GM10847 (cell line): Measurements from ENCODE around the gene ZNF536.

Experiments
- POLR2A ChIP-seq: IDR thresholded peaks from 2 replicates; pipeline ENCODE4 v1.6.1; 2011; ENCODE audit not compliant: insufficient read length; ENCODE audit errors: extremely low read depth

Gene ZNF536

DNA sequence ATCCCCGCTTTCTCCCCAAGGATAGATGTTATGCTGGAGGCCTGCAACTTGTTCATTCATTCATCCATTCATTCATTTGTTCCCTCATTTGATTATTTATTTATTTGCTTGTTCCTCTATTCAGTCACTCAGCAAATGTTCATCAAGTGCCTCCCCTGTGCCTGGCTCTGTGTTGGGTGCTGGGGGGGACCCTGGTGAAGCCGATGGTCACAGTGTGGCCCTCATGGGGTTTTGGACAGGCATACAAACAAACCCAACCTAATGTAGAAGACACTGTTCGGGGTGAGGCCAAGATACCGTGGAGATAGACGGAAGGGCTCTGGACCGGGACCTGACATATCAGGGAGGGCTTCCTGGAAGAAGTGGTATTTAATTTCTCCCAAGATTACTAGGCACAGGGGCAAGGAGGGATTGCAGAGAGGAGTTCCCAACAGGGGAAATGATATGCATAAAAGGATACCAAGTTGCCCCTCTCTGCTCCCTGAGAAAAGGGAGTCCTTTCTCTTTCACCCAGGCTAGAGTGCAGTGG lies 58.1 kb downstream of the ZNF536 start:
- TF ChIP-seq POLR2A = no peak

DNA sequence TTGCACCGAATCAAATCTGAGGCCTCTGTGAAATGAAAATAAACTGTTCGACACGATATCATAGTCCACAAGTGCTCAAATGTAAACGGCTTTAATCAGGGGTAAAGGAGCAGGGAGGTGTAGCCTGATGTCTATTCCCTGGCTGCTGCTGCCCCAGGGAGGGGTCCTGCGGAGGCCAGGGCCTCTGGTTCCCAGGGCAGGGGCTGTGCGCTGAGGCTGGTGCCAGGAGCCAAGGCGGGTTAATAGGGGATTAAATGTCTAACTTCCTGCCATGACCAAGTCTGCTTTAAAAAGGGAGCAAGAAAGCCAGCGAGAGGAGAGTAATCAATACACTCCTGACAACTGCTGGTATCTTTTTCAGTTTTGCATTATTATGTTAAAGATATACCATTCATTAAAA lies 59.4 kb downstream of the ZNF536 start:
- no peak for TF ChIP-seq POLR2A

DNA sequence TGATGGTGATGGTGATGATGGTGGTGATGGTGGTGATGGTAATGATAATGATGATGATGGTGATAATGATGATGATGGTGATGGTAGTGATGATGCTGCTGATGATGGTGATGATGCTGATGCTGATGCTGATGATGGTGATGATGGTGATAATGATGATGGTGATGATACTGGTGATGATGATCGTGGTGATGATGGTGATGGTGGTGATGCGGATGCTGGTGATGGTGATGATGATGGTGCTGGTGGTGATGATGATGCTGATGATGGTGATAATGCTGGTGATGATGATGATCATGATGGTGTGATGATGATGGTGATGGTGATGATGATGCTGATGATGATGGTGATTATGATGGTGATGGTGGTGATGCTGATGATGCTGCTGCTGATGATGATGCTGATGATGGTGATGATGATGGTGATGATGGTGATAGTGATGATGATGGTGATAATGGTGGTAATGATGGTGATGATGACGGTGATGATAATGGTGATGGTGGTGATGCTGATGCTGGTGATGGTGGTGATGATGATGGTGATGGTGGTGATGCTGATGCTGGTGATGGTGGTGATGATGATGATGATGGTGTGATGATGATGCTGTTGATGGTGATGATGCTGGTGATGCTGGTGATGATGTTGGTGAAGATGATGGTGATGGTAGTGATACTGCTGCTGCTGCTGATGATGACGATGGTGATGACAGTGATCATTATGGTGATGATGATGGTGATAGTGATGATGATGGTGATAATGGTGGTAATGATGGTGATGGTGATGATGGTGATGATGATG lies 62.8 kb downstream of the ZNF536 start:
- TF ChIP-seq POLR2A = no peak

DNA sequence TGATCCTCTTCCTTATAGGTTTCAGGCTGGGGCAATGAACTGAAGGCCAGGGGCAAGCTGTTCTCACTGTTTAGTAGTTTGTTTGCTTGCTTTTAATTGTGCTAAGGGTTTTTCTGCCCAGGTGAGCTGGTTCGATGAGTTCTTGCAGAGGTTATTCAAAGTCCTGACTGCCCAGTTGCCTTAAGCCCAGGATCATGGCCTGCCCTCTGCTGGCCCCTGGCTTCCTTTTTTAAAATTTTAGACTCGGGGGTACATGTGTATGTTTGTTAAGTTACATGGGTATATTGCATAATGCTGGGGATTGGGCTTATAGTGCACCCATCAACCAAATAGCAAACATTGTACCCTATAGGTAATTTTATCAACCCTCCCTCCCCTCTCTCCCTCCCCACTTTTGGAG lies 65.7 kb downstream of the ZNF536 start:
- TF ChIP-seq POLR2A = no peak

DNA sequence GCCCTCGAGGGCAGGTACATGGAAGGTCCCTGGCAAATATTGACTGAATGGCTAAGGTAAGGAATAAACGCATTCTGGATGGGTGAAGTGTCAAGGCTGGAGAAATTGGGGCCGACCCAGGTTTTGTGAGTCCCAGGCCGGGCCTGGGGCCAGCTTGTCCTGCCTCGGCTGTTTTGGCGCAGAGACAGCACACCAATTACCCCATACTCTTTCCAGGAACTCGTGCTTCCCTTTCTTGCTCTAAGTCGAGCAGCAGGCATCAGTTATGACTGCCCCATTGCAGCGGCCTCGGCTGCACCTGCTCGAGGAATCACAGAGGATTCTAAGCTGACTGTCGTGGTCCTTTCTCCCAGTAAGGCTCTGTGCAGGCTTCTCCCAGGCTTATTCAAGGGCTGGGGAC lies 67.1 kb downstream of the ZNF536 start:
- TF ChIP-seq POLR2A = no peak

DNA sequence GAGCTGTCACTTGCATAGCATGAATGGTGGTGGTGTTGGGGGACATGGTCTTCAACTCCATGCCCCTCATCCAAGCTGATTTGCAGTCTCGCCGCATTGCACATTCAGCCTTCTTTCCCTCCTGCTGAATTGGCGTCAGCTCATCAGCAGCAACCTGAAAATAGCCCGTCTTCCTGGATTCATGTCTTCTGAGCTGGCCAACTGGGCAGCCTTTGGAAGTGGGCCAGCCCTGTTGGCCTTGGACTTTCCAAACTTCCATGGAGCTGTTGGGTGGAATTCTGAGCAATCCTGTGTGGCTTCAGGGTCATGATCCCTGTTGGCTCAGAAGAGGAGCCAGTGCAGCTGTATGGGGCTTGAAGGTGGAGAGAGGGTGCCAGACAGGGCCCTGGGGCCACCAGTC lies 68.8 kb downstream of the ZNF536 start:
- TF ChIP-seq POLR2A = no peak

DNA sequence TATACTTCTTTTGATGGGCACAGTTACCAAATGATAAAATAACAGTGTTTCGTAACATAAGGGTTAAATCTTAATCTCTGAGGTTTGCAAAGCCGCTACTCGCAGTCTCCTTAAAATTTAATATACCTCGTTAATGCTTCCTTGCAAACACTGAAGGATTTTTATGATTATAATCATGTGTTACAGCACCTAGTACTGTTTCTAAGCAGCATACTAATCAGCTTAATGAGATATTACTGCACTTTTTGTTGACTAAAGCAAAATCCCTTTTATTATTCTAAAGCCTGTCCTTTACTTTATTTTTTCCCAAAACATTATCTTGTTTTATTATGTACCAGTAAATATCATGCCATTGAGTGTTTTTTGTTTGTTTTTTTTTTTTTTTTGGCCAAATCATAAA lies 70.5 kb downstream of the ZNF536 start:
- TF ChIP-seq POLR2A = no peak

DNA sequence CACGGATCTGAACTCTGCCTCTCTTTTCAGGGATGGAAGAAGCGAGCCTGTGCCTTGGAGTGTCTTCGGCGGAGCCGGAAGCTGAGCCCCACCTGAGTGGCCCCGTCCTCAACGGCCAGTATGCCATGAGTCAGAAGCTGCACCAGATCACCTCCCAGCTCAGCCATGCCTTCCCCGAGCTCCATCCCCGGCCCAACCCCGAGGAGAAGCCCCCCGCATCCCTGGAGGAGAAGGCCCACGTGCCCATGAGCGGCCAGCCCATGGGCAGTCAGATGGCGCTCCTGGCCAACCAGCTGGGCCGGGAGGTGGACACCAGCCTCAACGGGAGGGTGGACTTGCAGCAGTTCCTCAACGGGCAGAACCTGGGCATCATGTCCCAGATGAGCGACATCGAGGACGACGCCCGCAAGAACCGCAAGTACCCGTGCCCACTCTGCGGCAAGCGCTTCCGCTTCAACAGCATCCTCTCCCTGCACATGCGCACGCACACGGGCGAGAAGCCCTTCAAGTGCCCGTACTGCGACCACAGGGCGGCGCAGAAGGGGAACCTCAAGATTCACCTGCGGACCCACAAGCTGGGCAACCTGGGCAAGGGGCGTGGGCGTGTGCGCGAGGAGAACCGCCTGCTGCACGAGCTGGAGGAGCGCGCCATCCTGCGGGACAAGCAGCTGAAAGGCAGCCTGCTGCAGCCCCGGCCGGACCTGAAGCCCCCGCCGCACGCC lies 71.5 kb downstream of the ZNF536 start:
- TF ChIP-seq POLR2A = no peak

DNA sequence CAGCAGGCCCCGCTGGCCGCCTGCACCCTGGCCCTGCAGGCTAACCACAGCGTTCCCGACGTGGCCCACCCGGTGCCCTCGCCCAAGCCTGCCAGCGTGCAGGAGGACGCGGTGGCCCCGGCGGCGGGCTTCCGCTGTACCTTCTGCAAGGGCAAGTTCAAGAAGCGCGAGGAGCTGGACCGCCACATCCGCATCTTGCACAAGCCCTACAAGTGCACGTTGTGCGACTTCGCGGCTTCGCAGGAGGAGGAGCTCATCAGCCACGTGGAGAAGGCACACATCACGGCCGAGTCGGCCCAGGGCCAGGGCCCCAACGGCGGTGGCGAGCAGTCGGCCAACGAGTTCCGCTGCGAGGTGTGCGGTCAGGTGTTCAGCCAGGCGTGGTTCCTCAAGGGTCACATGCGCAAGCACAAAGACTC lies 72.1 kb downstream of the ZNF536 start:
- no peak for TF ChIP-seq POLR2A

DNA sequence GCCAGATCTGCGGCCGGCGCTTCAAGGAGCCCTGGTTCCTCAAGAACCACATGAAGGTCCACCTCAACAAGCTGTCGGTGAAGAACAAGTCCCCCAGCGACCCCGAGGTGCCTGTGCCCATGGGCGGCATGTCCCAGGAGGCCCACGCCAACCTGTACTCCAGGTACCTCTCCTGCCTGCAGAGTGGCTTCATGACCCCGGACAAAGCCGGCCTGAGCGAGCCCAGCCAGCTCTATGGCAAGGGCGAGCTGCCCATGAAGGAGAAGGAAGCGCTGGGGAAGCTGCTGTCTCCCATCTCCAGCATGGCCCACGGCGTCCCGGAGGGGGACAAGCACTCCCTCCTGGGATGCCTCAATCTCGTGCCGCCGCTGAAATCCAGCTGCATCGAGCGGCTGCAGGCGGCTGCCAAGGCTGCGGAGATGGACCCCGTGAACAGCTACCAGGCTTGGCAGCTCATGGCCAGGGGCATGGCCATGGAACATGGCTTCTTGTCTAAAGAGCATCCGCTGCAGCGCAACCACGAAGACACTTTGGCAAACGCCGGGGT lies 72.6 kb downstream of the ZNF536 start:
- no peak for TF ChIP-seq POLR2A

DNA sequence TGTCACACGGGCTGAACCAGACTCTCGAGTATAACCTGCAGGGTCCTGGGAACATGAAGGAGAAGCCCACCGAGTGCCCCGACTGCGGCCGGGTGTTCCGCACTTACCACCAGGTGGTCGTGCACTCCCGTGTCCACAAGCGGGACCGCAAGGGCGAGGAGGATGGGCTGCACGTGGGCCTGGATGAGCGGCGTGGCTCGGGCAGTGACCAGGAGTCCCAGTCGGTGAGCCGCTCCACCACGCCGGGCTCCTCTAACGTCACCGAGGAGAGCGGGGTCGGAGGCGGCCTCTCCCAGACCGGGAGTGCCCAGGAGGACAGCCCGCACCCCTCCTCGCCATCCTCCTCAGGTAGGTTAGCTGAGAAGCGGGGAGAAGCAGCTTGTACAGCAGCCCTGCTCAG lies 73.2 kb downstream of the ZNF536 start:
- no peak for TF ChIP-seq POLR2A

DNA sequence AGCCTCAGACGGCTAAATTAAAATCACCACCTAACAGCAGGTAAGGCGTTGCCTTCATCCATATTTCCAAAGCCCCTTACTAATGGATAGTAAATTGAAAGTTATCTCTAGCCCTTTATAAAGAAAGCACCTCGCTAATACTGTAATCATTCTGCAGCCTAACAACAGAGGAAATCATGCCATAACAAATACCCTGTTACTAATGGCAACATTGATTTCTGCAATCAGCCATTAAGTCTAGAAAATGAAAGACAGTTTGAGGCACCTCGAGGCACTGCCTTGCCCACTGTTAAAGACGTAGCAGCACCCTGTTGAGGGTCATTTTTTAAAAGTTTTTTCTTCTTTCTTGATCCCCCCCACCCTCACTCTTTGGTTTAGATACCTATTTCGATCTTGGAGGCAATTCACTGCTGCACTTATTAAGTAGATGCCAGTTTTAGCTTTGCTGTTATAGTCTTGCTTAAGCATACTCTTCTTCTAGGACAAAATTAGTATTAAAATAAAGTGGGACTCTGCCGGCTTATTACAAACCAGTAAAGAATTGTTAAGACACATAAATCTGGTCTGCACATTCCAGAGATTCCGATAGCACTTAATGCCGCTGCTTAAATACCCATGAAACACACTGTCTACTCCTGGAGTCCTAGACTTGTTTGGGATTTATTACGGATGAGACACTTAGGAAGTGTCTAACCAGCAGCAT lies 74.8 kb downstream of the ZNF536 start:
- TF ChIP-seq POLR2A = no peak

DNA sequence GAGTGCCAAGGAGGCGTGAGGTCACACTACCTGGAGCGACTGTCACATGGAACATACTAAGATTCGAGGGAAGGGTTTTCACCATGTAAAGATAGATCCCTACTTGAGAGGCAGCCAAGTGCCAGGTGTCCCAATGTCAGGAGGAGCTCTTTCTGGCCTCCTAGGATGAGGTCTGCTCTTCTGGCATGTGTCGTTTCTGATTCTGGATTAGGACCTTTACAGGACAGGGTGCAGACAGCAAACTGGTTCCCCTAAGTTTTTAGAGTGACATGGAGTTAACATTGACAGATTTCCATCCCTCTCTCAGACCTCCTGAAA lies 75.3 kb downstream of the ZNF536 start:
- TF ChIP-seq POLR2A = no peak

DNA sequence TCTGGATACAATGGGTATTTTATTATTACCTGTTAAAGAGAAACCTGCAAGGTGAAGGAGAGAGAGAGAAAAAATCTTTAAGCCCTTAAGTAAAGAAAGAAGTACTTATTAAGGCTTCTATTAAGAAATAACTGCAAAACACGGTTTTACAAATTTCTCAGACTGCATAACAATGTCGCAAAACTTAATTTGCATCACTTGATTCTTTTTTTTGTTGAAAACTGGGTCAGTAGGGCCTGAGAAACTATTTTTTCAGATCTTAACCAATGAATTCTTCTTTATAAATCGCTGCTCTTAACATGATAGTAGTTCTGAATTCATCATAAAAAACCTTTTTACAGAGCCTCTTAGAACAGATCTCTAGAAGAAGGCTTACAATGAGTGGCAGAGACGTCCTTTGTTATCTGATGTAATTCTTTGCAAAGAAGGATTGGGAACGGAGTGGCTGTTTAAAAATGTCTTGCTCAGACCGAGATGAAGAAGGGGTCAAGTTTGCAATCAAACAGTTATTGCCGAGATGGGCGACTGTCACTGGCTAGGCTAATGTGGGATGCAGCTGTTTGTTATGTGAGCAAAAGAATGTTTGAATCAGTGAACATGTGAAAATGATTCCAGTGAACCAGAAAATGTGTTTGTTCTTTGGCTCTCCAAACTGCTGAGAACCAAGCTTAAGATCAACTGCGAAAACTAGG lies 76.3 kb downstream of the ZNF536 start:
- no peak for TF ChIP-seq POLR2A

DNA sequence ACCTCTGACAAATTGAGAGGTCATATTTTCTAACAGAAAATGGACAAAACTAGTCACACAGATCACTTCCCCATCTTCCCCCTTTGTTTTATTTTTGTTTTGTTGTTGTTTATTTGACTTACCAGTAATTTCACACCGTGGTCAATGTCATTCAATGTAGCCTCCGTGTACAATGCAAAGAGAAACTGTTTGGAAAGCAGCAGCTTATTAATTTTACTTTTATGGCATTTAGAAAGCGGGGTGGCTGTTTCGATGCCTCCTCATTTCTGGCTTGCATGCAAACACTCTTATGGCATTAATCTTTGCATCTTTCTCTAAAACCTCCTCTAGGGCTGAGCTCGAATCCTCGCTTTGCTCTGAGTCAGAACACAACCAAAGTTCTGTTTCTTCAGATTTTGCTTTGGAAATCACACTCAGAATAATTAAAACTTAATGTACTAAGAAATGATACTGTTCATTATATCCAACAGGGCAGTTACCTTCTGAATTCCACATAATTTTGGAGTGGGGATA lies 77.0 kb downstream of the ZNF536 start:
- TF ChIP-seq POLR2A = no peak
